ENCODE measurements around the gene DPYD.

Gene DPYD

DNA sequence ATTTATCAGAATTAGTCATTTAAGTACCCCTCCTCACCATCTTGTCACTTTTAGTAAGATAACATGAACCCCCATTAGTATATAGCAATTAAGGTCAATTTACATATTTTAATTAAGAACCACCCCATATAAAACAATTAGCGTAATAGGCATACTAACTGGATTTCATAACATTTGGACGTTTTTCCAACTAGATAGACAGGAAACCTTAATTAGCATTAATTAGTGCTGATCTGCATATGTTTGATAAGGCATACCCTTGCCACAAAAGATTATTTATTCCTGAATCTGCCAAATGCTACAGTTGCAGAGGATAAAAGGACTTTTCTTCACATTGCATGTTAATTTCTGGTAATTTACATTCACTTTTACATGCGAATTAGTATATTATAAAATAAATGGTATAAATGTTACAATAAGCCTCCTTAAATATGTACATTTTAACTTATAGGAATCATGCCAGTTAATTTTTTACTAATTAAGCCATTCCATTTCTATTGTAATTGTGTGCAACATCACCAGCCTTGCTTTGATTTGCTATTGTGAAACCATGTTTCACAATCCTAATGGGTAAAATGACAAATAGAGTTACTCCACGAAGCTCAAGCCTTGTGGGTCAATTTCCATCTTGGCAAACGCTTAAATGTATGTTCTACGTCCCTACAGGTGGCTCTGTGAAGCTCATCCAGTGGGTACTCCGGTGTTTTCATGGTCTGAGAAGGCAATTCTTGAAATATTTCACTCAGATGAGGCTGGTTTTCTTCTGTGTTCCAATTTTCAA lies 469.6 kb downstream of the DPYD start:
- no peak for DNase-seq

DNA sequence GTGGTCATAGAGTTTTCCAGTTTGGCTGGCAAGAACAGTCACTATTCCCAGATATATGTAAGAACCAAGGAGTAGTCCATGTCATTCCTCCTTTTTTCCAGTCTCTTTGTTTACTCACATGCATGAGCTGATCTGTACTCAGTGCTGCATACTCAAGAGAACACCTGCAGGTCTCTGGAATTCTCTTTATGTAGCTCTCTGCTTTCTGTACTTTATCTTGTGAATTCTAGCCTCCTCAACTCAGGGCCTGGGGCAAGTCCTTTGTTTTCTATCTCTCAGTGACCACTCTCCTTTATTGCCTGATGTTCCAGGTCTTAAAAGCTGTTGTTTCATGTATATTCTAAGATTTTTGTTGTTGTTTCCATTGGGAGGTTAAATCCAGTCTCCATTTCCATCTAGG lies 478.9 kb downstream of the DPYD start:
- DNase-seq, result no peak

DNA sequence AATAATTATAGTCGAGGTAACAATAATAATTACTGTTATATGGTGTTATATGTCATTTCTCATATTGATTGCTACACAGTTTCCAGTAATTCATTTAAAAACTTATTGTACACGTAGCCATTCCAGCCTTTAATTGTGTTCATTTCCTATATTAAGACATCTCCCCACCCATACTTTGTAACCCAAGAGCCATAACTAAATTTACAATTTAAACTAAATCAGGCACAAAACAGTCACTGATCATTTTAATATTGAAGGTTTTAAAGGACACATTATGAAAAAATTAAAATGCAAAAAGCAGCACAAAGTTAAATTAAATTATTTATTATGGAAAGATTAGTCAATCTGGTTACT lies 487.0 kb downstream of the DPYD start:
- DNase-seq, result no peak

DNA sequence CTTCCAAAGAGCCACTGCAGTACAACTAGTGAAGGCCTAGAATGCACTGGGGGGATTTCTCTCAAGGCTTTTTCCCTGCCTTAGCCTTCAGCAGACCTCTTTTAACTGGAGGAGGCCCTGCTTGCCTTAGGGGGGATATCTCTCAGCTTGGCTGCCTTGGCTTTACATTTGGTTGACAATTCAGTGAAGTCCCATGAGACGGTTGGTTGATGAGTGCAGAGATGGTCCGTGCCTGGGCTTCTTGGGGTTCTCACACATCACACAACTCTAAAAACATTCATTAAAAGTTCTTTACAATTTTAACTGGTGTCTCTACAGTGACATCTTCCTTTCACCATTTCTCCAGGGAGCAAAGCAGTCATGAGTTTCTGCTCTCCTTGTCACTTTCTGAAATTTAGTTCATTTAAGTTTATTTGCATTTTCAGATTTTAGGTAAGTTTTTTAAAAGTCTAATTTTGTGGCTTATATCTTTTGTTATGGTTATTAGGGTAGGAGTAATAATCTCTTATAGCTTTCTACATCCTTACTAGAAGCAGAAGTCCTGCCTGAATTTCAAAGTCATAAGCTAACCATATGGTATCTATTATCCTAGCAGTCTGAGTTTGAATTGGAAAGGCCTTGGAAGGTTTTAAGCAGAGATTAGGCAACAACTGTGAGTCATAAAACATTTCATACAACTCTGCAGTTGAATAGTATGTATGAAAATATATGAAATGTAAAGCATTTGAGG lies 487.6 kb downstream of the DPYD start:
- DNase-seq, result no peak

DNA sequence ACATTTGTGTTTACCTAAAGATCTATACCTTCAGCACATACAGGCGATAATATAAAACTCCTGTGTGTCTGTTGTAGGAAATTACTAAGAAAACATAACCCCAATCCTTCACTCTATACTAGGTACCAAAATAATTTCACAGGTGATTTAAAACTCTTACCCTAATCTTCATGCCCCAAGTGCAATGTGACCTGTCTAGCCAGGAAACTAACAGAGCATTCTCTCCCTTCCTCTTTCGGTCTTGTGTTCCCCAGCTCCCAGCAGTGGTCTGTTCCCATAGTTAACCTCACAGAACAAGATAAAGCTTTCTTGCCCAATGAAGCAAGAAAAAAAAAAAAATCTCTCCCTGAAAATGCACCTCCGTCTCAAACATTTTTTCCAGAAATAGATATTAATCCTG lies 493.5 kb downstream of the DPYD start:
- DNase-seq, result no peak

DNA sequence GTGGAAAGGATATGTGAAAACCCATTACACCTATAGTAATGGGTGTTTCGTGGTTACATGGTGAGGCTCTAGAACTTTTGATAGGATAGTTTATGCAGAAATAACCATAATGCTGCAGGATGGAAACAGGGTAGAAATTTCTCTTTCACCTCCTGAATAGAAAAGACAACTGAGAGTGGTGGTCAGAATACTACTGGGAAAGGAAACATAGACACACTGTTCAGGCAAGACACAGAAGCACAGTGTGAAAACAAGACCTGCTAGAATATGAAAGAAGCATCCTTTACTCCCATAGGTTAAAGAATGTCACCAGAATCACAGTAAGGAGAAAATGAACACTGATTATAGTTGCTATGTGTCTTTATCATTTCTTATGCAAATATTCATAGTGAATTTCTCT lies 496.6 kb downstream of the DPYD start:
- no peak for DNase-seq

DNA sequence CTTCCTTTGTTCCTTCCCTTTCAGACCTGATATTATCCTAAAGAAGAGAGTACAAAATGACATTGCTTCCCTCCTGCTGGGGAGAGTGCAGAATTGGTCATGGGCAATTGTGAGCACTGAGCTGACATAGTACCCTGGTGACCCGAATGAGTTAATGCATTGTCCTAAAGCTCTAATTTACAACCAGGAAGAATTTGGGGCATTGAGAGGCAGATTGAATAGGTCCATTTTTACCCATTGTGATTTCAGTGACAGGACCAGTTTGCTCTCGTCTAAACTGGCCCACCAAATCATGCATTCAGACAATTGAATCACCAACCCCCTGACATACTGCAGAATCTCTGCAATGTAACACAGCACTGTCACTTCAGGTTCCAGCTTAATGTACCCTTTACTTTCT lies 497.4 kb downstream of the DPYD start:
- DNase-seq, result peak in 4 of 56 donors; percentile 4 to 38 (median 17)

DNA sequence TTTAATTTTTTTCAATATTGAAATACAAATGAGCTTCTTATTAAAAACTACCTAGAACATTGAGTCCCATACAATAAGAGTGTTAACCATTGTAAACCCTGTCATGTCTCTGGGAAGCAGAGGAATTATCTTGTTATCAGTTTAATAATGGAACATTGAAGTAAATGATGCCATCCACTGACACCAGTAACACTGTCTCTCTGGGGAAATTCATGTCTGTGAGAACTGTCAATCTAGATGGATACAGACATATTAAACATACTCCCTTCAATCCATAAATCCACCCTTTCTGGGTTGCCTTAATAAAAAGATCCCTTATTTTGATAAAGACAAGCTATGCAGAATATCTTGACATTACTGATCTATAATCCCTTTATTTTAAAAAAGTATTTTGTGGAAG lies 503.2 kb downstream of the DPYD start:
- no peak for DNase-seq

DNA sequence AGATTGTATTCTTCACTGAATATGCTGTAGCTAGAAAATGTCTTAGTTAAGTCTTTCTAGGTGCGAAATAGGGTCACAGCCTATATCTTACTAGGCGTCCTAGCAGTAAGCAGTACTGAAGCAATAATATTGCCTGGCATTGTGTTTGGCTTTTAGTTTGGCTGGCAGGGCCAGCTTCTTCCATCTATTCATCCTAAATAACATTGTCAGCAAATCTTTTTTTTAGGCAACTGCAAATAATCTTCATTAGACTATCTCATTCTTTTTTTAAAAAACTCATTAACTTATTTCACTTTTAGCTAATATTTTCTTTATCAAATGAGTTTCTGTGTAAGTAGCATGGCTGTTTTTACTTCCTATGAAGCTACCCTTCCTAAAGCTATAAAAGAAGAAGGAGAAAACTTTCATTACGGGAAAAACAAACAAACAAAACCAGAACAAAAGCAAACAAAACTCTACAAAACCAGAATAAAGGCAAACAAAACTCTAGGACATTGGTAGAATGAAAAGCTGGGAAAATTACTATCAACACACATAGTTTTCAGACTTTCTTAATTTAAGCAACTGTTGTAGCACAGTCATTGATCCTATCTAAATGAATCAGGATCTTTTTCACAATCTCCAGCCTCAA lies 506.0 kb downstream of the DPYD start:
- no peak for DNase-seq

DNA sequence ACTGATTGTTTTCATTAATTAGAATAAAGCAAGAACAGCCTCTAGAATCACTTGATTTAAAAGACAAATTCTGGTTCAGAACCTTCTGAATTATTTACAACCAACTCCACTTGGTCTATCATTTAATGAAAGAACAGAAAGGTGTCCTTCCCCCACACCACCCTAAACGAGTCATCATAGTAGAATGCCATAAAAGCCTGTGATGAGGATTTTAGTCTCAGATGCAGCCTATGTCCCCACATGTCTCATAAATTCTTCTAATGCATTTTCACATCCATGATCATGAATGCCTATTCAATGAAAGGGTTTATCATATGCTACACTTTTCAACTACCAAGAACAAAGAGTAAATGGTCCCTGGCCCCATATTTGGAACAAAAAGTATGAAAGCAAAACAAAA lies 508.1 kb downstream of the DPYD start:
- DNase-seq, result no peak

DNA sequence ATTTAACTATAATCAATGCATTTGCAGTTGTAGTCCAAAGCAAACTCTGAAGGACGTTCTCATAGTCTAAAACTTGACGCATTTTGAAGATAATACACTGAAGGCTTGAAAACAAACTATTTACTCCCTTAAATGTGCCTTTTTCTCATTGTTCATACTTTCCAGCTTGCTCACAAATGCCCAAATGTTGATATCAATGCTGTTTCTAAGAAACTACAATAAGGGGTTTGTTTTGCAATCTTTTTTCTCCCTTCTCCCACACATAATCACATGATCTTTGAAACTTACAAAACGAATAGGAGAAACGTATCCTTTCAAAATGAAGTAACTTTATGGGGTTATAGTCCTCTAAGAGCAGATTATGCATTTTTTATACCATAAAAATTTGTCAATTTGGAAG lies 508.7 kb downstream of the DPYD start:
- no peak for DNase-seq

DNA sequence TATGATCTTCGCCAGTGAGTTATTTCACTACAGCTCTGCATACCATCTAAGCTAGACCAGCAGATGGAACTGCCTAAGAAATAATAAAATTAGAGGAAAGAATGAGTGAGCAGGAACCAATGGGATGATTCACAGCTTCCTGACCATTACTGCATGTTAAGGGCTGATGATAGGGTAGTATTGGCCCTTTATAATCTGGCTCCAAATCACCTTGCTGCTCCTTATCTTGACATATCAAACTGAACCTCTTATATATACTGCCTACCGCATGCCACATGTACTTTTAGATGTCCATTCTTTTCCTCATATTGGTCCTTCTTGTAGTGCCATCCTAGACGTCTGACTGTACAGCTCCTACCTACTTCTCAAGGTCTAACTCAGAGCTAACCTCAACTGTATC lies 524.4 kb downstream of the DPYD start:
- no peak for DNase-seq

DNA sequence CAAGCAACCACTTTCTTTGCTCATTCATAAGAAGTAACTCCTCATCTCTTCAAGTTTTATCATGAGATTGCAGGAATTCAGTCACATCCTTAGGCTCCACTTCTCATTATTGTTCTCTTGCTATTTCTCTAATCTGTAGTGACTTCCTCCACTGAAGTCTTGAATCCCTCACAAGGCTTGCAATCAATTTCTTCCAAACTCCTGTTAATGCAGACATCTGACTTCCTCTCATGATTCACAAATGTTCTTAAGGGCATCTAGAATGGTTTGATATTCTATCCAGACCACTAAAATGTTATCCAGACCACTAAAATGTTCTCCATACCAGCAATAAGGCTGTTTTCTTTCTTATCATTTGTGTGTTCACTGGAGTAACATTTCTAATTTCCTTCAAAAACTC lies 528.1 kb downstream of the DPYD start:
- DNase-seq, result no peak

DNA sequence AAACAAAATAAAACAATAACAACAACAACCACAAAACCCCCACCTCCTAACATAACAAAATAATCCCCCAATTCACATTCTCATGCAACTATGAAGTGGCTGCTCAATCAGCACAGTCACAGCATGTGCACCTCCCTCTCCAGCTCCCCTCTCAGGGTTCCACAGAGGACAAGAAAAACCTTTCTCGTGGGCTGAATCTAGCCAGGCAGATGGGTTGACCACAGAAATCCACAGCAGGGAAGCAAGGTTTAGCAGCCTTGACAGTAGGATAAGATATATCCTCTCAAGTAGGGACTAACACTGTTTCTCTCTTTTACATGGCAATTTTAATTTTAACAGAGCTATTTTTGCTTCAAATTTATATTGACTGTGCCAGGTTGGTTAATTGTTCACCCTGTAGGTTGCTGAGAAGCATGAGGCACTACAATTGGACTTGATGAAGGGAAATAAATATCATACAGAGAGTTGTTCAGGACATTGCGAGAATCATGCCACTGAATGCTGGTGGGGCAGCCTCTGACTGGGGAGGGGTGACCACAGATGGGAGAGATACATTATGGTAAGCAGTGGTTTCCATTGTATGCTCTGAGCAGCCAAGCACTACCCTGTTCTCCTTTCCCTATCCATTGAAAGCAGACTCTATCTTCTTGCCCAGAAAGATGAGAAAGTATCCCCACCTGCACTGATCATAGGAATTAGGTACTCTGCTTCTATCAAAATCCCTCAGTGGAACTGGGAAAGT lies 535.1 kb downstream of the DPYD start:
- DNase-seq, result no peak

DNA sequence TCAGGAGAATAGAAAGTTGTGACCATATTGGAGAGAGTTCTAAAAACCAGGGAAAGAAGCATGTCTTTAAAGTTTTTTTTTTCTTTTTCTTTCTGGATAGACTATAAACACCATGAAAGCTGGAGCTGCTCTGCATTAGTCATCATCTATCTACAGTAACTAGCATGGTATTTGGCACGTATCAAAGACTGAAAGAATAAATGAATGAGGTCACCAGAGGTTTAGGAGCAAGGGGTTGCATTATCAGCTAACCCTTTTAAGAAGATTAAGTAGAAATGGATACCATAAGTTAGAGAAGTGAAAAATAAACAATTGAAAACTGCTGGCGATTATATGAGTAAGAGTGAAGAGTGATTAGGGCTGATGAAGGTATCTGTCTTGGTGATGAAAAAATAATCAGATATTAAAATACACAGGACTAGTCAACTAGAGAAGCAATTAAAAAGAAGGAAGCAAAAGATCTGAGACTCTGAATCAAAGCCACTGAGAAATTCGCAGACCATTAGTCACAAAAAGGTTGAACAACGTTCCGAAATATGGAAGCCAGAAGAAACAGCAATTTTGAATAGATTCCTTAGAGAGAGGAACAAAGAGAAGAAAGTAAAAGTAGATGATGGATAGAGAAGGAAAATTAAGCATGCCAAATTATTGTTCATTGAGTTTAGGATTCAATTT lies 536.4 kb downstream of the DPYD start:
- no peak for DNase-seq

DNA sequence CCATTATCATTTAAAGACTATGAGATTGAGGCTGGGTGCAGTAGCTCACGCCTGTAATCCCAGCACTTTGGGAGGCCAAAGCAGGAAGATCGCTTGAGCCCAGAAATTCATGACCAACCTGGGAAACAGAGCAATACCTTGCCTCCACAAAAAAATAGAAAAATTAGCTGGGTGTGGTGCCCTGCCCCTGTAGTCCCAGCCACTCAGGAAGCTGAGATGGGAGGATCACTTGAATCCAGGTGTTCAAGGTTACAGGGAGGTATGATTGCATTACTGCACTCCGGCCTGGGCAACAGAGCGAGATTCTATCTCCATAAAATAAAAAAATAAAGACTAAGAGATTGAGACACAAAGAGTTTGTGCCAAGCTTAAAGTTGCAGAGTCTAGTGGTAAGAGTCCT lies 537.0 kb downstream of the DPYD start:
- DNase-seq, result no peak

DNA sequence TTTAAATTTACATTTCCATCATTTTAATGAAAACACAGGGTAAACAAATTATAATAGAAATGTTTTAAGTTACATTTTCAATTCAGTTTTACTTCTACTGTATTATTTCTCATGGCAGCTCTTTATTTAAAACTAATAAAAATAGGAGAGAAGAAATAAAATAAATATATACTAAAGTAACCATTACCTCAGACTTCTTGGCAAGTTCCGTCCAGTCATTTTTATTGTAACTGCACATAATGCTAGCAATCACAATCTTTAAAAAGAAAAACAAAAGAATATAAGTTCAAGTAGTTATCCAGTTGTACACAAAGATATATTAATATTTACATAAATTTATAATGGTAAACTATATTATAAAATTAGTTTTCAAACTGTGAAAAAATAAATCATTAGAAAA lies 538.6 kb downstream of the DPYD start:
- DNase-seq, result no peak

DNA sequence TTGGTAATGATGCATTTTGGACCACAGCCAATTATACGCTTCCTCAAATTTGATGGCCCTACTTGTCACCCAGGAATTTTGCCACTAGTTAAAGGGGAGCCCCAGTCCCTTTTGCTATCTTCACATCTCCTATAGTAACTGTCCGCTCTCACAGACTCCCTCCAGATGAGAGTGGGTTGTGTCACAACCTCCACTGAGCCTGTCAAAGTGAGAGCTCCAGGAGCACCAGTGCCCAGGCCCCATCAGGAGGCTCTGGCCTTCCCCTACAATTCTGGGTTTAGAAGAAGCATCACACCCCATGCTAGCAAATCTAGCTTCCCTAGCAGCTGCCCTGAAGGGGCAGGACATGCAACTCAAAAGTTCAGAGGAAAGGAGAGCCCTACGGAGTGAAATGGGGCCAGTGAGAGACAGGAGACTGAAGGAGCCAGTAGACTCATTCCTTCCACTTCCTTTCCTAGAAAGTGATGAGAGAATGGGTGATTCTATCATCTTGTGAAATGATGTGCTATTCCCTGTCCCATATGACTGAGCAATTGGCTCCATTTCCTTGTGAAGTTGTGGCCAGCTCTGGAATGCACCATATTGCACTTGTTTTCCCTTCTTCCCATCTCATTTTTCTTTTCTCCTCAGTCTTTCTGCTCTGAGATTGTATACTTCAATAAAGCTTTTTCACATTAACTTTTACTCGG lies 541.3 kb downstream of the DPYD start:
- no peak for DNase-seq

DNA sequence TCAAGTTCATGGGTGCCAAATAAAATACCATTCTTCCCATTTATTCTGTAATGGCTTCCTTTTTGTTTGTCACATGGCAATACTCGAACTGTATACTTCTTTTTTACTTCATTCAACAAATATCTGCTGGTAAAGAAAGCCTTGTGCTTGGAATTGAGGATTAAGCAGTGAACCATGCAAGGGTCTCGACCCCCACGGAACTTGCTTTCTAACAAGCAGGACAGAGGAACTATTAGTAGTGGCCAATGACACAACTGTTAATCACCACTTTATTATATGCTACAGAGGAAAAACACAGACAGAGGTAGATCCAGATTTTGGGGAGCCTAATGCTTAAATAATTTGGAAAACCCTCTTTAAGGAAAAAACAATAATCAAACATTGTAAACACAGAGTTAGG lies 542.2 kb downstream of the DPYD start:
- DNase-seq, result no peak

DNA sequence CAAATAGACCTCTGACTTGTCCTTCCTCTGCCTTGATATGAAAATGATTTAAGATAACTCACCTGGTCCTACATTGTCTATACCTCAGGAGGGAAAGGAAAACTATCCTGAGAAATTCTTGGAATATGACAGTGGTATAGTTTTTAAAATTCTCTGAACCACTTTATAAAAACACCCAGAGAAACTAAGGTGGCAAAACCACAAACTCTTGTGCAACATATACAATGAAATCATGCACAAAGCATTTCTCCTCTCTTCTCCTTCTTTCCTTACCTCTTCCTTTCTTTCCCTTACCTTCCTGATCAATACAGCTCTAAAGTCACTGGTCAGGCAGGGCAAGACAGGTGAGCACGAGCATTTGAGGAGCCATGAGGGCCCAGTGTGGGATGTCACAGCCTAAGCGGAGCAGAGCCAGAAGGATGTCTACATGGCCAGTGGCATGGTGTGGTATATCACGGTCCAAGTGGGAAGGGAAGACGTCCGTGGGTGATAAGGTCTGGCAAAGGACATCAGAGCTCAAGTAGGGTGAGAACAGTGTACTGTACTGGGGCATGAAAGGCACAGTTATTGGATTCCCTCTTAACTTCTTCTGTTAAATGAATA lies 543.3 kb downstream of the DPYD start:
- DNase-seq, result no peak
